Non-pigmented ciliary epithelial cell (primary cell): ENCODE measurements around the gene SLC16A11.

Experiments used
- DNase-seq: peaks from one replicate; pipeline ENCODE4 v3.0.0-alpha.2; 2010; ENCODE audit warnings: low read depth

Gene SLC16A11

DNA sequence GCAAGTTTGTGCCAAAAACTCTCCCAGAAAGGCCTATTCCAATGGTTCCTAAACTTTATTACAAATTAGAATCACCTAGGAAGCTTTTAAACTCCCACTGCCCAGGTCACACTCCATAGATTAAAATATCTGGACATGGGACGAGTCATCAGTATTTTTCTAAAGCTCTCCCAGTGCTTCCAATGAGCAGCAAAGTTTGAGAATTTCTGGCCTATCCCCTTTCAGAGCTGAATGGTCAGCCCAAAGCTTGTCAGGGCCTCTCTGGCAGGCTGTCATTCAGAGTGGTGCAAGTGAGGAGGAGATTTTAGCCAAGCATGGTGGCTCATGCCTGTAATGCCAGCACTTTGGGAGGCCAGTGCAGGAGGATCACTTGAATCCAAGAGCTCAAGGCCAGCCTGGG lies 18.6 kb downstream of the SLC16A11 start:
- no peak for DNase-seq

GRCh38 chr17:7024402-7024785 lies 19.5 kb downstream of the SLC16A11 start:
- no peak for DNase-seq

DNA sequence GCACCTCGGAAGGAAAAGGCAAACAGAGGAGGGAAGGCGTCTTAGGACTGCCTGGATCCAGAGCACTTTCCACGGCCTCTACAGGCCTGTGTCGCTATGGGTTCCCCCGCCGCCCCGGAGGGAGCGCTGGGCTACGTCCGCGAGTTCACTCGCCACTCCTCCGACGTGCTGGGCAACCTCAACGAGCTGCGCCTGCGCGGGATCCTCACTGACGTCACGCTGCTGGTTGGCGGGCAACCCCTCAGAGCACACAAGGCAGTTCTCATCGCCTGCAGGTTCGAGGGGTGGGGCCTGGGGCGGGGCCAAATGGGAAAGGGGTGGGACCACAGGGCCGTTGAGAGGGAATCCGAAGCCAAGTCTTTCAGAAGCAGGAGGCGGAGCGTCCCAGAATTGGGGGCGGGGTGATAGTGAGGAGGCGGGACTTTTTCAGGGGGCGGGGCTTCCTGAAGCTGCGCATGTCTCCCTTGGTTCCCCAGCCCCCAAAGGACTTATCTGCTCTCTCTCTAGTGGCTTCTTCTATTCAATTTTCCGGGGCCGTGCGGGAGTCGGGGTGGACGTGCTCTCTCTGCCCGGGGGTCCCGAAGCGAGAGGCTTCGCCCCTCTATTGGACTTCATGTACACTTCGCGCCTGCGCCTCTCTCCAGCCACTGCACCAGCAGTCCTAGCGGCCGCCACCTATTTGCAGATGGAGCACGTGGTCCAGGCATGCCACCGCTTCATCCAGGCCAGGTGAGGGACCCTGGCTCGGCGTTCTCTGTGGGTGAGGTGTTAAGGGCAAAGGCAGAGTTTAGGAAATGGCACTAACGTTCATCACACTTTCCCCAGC lies 20.1 kb downstream of the SLC16A11 start:
- DNase-seq = no peak

GRCh38 chr17:7022781-7023571 lies 20.9 kb downstream of the SLC16A11 start, which contains the start of gene BCL6B:
TSS of gene BCL6B (plus strand) at chr17:7023050. CDS start at chr17:7023672, 622 bp downstream.
- no peak for DNase-seq

GRCh38 chr17:7021993-7022778 lies 21.7 kb downstream of the SLC16A11 start:
- no peak for DNase-seq

DNA sequence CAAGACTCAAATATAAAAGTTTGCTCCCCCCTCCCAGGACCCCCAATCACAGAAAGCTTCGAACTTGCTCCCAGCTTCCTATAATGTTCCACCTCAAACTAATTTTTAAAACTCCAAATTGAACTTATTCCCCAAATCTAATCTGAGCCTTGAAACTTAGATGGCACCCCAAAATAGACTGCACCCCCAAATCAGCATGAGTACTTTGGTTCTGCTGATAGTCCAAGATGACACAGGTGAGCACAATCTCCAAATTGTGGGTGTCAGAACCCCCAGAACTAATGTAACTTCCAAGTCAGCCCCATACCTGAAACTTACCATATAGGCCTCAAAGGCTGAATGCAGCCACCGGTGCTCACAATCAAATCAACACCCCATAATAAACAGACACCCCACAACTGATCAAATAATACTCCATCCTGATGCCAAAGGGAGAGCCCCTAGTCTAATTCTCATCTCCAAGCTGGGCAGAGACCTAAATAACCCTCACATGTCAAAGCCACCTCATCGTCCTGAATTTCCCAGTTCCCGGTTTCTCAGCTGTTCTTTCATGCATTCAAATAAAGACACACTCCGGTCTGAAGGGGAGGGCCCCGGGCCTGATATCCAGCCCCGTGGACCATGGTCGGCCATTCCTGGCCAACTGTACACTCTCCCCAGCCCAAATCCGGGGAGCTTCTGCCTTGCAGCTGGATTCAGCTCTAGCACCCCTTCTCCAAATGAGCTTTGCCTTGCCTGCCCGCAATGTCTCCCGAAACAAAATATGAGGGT lies 22.8 kb downstream of the SLC16A11 start:
- no peak for DNase-seq

GRCh38 chr17:7019839-7020519 lies 23.9 kb downstream of the SLC16A11 start:
- no peak for DNase-seq

DNA sequence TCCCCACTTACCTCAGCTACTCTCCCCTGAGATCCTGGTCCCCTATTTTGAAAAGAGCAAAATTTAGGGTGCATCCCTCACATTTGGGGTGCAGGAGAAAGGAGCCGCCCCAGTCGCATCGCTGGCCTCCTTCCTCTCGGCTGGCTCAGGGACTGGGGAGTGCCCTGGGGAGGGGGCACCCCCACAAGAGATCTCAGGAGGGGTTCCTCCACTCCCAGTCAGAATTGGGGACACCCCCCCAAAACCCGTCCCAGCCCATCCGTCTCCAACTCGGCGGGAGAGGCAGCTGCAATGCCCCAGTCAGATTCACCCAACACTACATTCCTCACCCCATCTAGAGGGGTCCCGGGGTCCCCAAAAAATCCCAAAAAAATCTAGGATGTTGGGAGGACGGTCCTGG lies 24.5 kb downstream of the SLC16A11 start:
- DNase-seq = no peak

- no peak for DNase-seq
Observed at GRCh38 chr17:7018331-7018964, 25.4 kb downstream of the SLC16A11 start.

GRCh38 chr17:7017827-7018200 lies 26.1 kb downstream of the SLC16A11 start:
- DNase-seq = no peak

DNA sequence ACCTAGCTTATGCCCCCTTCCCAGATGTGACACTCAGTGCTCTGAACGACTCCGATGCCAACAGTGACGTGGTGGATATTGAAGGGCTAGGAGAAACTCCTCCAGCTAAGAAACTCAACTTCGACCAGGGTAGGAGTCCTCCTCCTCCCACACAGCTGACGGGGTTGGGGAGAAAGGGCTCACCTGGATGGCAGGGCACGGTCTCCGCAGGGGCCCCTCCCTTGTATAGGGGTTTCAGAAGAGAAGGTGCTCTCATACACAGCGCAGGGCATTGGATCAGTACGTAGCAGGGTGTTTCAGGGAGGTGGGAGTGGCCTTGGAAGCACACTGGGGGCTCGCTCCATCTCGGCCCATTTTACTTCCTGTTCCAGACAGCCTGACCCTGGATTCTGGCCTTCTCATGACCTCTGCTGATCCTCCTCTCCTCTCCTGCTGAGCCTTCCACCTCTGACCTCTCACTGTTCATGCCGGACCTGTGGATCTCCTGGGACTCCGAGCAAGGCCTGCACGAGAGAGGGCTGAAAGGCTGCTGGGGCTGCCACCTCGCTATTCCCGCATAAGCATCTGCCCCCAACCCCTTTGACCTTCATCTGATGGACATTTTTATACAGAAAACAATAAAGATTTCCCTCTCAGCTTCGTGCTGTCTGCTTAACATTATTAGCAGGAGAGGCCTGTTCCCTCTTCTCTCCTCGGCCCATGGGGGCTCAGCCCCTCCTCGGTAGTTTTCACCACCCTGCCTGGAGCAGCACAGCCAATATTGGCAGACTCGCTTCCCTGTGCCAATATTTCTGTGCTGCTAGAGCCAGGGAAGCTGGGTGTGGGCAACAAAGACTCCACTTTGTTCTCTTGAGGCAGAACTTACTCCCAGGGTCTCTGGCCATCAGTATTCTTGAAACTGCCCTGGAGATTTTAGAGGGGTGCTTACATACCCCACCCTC lies 26.7 kb downstream of the SLC16A11 start:
- DNase-seq = no peak

- DNase-seq = no peak
Observed at GRCh38 chr17:7016418-7016817, 27.5 kb downstream of the SLC16A11 start.

DNA sequence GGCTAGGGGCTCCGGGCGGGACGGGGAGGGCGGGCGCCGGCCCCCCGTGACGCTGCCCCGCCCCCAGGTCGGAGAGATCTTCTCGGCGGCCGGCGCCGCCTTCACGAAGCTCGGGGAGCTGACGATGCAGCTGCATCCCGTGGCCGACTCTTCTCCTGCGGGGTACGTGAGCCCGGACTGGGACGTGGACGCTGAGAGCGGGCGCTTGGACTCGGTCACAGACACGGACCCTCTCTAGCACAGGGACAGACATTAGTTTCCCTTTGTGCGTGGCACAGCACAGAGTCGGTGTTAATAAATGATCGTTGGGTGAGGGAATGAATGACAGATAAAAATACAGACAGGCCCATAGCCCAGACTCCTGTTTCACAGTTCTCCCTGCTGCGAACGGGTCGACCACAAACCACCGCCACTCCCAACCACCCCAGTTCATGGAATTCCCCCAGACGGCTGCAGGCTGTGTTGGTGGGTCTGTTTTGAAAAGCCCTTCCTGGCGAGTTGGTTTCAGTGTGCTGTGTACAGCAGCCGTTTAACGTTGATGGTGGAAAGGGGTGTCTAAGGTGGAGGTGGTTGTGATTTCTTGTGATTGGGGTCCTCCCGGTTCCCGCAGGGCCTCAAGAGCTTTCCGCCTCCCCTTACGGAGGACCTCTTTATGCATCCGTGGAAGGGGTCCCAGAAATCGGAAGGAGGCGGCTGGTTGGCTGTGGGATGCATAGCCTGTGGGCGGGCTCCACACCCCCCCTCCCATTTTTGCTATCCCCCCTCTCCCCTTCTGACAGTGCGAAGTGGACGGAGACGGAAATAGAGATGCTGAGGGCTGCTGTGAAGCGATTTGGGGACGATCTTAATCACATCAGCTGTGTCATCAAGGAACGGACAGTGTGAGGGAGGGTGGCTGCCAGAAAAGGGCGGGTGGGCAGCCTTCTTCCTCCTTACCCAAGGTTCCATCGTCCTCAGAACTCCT lies 28.6 kb downstream of the SLC16A11 start:
- DNase-seq = no peak

DNA sequence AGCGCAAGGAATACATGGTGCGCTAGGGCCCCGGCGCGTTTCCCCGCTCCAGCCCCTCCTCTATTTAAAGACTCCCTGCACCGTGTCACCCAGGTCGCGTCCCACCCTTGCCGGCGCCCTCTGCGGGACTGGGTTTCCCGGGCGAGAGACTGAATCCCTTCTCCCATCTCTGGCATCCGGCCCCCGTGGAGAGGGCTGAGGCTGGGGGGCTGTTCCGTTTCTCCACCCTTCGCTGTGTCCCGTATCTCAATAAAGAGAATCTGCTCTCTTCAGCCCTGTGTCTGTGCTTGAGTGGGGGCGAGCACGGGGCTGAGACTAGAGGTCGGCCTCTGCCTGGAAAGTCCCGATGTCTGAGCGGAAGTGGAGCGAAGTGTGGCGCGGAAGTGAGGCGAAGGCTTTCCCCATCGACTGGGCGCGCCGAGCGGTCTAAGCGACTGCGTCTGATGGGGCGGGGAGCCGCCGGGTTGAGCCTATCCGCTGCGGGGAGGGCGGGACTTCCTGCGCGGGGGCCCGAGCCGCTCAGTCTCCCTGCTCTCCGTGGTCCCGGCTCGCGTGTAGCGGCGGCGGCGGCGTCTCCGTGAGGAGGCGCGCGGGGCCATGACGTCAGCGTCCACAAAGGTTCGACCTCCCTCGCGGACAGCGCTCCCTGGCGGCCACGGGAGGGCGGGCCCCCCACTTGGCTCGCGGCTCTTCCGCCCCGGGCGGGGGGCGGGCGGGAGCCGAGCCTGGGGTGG lies 29.5 kb downstream of the SLC16A11 start:
- peak; percentile 83 for DNase-seq

- no peak for DNase-seq
Observed at GRCh38 chr17:7011942-7012254, 32.0 kb downstream of the SLC16A11 start.

DNA sequence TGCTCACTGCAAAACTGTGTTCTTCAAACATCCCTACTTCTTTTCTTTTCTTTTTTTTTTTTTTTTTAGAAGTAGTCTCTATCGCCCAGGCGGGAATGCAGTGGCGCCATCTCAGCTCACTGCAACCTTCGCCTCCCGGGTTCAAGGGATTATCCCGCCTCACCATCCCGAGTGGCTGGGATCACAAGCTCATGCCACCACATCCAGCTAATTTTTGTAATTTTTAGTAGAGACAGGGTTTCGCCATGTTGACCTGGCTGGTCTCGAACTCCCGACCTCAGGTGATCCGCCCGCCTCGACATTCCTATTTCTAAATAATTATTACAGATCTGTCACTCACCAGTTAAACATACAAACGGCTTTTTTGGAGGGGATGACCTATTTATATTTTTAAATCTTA lies 32.5 kb downstream of the SLC16A11 start:
- DNase-seq = no peak

DNA sequence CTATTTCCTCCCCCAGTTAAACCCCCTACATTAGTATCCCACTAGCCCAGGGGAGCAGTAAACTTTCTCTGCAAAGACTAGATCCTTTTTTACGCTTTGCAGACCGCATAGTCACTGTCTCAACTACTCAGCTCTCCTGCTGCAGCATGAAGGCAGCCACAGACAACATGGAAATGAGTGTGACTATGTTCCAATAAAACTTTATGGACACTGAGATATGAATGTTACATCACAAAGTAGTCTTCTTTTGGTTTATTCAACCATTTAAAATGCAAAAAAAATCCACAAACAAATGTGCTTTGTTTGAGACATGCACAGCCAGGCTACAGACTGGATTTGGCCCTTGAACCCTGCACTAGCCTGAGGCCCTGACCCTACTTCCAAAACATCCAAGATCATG lies 33.4 kb downstream of the SLC16A11 start:
- DNase-seq = no peak

DNA sequence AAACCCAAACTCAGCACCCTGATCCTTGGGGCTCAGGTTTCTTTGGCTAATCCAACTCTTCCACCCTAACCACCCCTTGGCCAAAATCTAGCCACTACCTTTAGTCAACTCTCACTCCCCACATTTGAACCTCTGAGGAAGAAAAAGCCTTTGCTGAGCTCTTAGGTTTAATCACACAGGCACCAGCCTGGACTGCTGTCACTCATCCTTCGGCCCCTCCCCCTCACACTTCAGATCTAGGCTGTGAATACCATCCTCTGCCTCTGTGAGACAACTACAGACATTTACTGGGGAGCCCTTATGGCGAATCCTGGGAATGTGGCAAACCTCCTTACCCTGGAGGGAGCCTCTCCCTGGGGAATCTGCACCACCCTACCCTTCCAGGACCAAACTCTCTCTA lies 36.7 kb downstream of the SLC16A11 start:
- DNase-seq = no peak
